Loucy (cell line): ENCODE data around the gene CUBN.

ENCODE experiments used
- CTCF ChIP-seq: fragments of 200-600 bp; sonication (generic); conservative IDR thresholded peaks from 2 replicates; pipeline ENCODE4 v1.5.1; 2014; ENCODE audit warnings: mild to moderate bottlenecking, antibody characterized with exemption, low read length
- EZH2phosphoT487 ChIP-seq: fragments of 200-600 bp; IDR thresholded peaks from 2 replicates; pipeline ENCODE4 v1.6.1; 2018; ENCODE audit warnings: antibody characterized with exemption, mild to moderate bottlenecking, moderate library complexity, borderline replicate concordance

- TF ChIP-seq CTCF = no peak
- TF ChIP-seq EZH2phosphoT487 = no peak
Observed at GRCh38 chr10:17088118-17088806, 41.3 kb downstream of the CUBN start.
